ENCODE results near the gene SMG6.
A peak's percentile ranks its signal among the peaks of the same experiment; 100 is the strongest.

The SMG6 gene

GRCh38 chr17:2060681-2061440 lies 242.7 kb downstream of the SMG6 start:
- DNase-seq (ENCODE audit: low read depth) = no peak

GRCh38 chr17:2060385-2060658 lies 243.3 kb downstream of the SMG6 start:
- DNase-seq (ENCODE audit: low read depth) = no peak

GRCh38 chr17:2059547-2060384 lies 243.8 kb downstream of the SMG6 start:
- no peak for DNase-seq (ENCODE audit: low read depth)

GRCh38 chr17:2058586-2059546 lies 244.7 kb downstream of the SMG6 start:
- DNase-seq (ENCODE audit: low read depth) = peak; percentile 40

- no peak for DNase-seq (ENCODE audit: low read depth)
Measured at GRCh38 chr17:2057760-2058585, 245.6 kb downstream of the SMG6 start.

- no peak for DNase-seq (ENCODE audit: low read depth)
Measured at GRCh38 chr17:2057175-2057759, 246.3 kb downstream of the SMG6 start.

GRCh38 chr17:2056206-2057174 lies 247.1 kb downstream of the SMG6 start:
- DNase-seq (ENCODE audit: low read depth) = peak; percentile 36

GRCh38 chr17:2055292-2056205 lies 248.0 kb downstream of the SMG6 start:
- DNase-seq (ENCODE audit: low read depth) = no peak

- DNase-seq (ENCODE audit: low read depth) = peak; percentile 62
Measured at GRCh38 chr17:2054512-2055291, 248.9 kb downstream of the SMG6 start, which contains the start of gene HIC1. Gene HIC1, plus strand, starts transcription at chr17:2055103. Its CDS starts 1,588 bp downstream, at chr17:2056691.

GRCh38 chr17:2054262-2054511 lies 249.4 kb downstream of the SMG6 start:
- DNase-seq (ENCODE audit: low read depth) = no peak

- DNase-seq (ENCODE audit: low read depth) = peak; percentile 62
Measured at GRCh38 chr17:2053380-2054261, 250.0 kb downstream of the SMG6 start.

- no peak for DNase-seq (ENCODE audit: low read depth)
Measured at GRCh38 chr17:2051933-2052559, 251.5 kb downstream of the SMG6 start.

GRCh38 chr17:2051061-2051932 lies 252.3 kb downstream of the SMG6 start:
- no peak for DNase-seq (ENCODE audit: low read depth)

GRCh38 chr17:2050300-2051060 lies 253.1 kb downstream of the SMG6 start:
- DNase-seq (ENCODE audit: low read depth) = peak; percentile 69

Data from T follicular helper cell (primary cell).